GM12878 (cell line): Measurements from ENCODE around the gene PERP. TPM values are rescaled to one million over a fixed set of nuclear protein-coding genes. Genes with fewer than 3 reads are reported as not detected.
A peak's percentile ranks its signal among the peaks of the same experiment; 100 is the strongest.

ENCODE experiments used
- ATAC-seq: fragments of 200-7000 bp; cut with Tn5 transposase; 3 replicates; pipeline ENCODE4 v1.9.1; 2020; ENCODE audit warnings: mild to moderate bottlenecking, moderate library complexity
- BruUV-seq: library from RNA; stranded (reverse); fragments of 400-500 nt; replicated peaks from 2 replicates; lab custom pipeline; 2021; lab: Mats Ljungman, UMichigan
- CTCF ChIA-PET: fragments of 300-600 bp; sonication (Branson Sonifier 250); formaldehyde crosslinking; extraction: SDS; loops from one replicate; lab custom pipeline; 2021; ENCODE audit warnings: inconsistent platforms; lab: Yijun Ruan, JAX
- POLR2A ChIA-PET: fragments of 350-600 bp; formaldehyde crosslinking; extraction: SDS; loops from one replicate; lab custom pipeline; 2021; ENCODE audit warnings: inconsistent platforms; lab: Charles Lee
- RAD21 ChIA-PET: fragments of 300-600 bp; sonication (Branson Sonifier 250); formaldehyde crosslinking; loops from one replicate; lab custom pipeline; 2023; ENCODE audit warnings: antibody characterized with exemption; ENCODE audit not compliant: unreplicated experiment; lab: Charles Lee
- SMC1A ChIA-PET: fragments of 300-600 bp; sonication (Branson Sonifier 250); formaldehyde crosslinking; loops from one replicate; lab custom pipeline; 2023; ENCODE audit not compliant: unreplicated experiment, uncharacterized antibody; lab: Charles Lee
- DNase-seq: peaks from one replicate; pipeline ENCODE4 v3.0.0-alpha.2; 2011; ENCODE audit warnings: low read depth, low spot score
- FAIRE-seq: peaks from 3 replicates; lab custom pipeline; 2011; peaks lifted over from hg19 to GRCh38; lab: Jason Lieb, UNC
- H2AFZ ChIP-seq: 2 replicates; pipeline ENCODE4 v1.6.0; 2011; ENCODE audit warnings: low read depth, low read length, control low read depth; ENCODE audit not compliant: control insufficient read depth
- H3K27ac ChIP-seq: 2 replicates; pipeline ENCODE4 v1.5.1; 2011; ENCODE audit warnings: control low read depth; ENCODE audit not compliant: control insufficient read depth, insufficient read depth
- H3K27me3 ChIP-seq, 2 experiments: replicated peaks in 1 of 2; 2 replicates each; pipeline versions ENCODE4 v1.6.0 to v1.6.1; 2011; ENCODE audit warnings: low read length in 1 of 2; ENCODE audit not compliant: control insufficient read depth in 2 of 2, insufficient read depth in 2 of 2
- H3K36me3 ChIP-seq, 2 experiments: 2 replicates each; pipeline ENCODE4 v1.5.1; 2011; ENCODE audit warnings: low read length in 1 of 2; ENCODE audit not compliant: control insufficient read depth in 2 of 2, insufficient read depth in 2 of 2
- H3K4me1 ChIP-seq: 2 replicates; pipeline ENCODE4 v1.6.1; 2011; ENCODE audit warnings: mild to moderate bottlenecking, low read length, moderate library complexity, mixed read lengths; ENCODE audit not compliant: control insufficient read depth, insufficient read depth
- H3K4me2 ChIP-seq: 2 replicates; pipeline ENCODE4 v1.6.0; 2011; ENCODE audit warnings: control low read depth; ENCODE audit not compliant: control insufficient read depth, insufficient read depth
- H3K4me3 ChIP-seq: fragments of 200-600 bp; sonication (generic); 2 replicates; pipeline ENCODE4 v1.5.1; 2016
- H3K79me2 ChIP-seq: 2 replicates; pipeline ENCODE4 v1.6.0; 2011; ENCODE audit warnings: low read length; ENCODE audit not compliant: control insufficient read depth, insufficient read depth
- H3K9ac ChIP-seq: 2 replicates; pipeline ENCODE4 v1.8.0; 2011; ENCODE audit warnings: low read length, control low read depth, mixed read lengths; ENCODE audit not compliant: control insufficient read depth, insufficient read depth
- H3K9me3 ChIP-seq: replicated peaks from 3 replicates; pipeline ENCODE4 v1.5.1; 2011; ENCODE audit warnings: mild to moderate bottlenecking, low read length; ENCODE audit not compliant: control insufficient read depth, insufficient read depth
- H4K20me1 ChIP-seq: 2 replicates; pipeline ENCODE4 v1.6.0; 2011; ENCODE audit not compliant: control insufficient read depth, insufficient read depth
- ATF7 ChIP-seq: fragments of 450-650 bp; IDR thresholded peaks from 2 replicates; pipeline ENCODE4 v1.6.1; 2016; ENCODE audit warnings: low read depth, mild to moderate bottlenecking
- CTCF ChIP-seq, 3 experiments: IDR thresholded peaks in 2 of 3; conservative IDR thresholded peaks in 1 of 3; 2 replicates each; pipeline ENCODE4 v1.5.1; 2011; ENCODE audit warnings: low read depth in 3 of 3, low read length in 3 of 3, mild to moderate bottlenecking in 3 of 3, control low read depth in 2 of 3, moderate library complexity in 2 of 3, inconsistent platforms in 1 of 3, mixed read lengths in 1 of 3; ENCODE audit not compliant: control insufficient read depth in 2 of 3, insufficient read depth in 1 of 3; ENCODE audit errors: extremely low read depth in 1 of 3
- MLLT1 ChIP-seq: fragments of 450-650 bp; IDR thresholded peaks from 2 replicates; pipeline ENCODE4 v1.6.1; 2016; ENCODE audit warnings: mild to moderate bottlenecking
- MYC ChIP-seq: IDR thresholded peaks from 2 replicates; pipeline ENCODE4 v1.6.1; 2011; ENCODE audit warnings: mild to moderate bottlenecking, low read length, moderate library complexity, inconsistent platforms; ENCODE audit not compliant: insufficient read depth, insufficient replicate concordance, insufficient read length, severe bottlenecking
- RAD21 ChIP-seq: IDR thresholded peaks from 2 replicates; pipeline ENCODE4 v1.6.1; 2011; ENCODE audit warnings: mild to moderate bottlenecking, low read depth, low read length, moderate library complexity; ENCODE audit not compliant: insufficient read depth
- SKIL ChIP-seq: fragments of 450-650 bp; IDR thresholded peaks from 2 replicates; pipeline ENCODE4 v1.6.1; 2017; ENCODE audit warnings: mild to moderate bottlenecking, low read depth, inconsistent platforms; ENCODE audit not compliant: poor library complexity, severe bottlenecking
- SMC3 ChIP-seq: IDR thresholded peaks from 2 replicates; pipeline ENCODE4 v1.6.1; 2011; ENCODE audit warnings: low read length, improper control_type of control experiment, borderline replicate concordance
- YY1 ChIP-seq: IDR thresholded peaks from 2 replicates; pipeline ENCODE4 v1.6.1; 2011; ENCODE audit warnings: low read depth, mild to moderate bottlenecking, low read length
- WGBS: methylation state at CpG from one replicate; pipeline ENCODE4 v1.1.6; 2016; ENCODE audit warnings: low lambda C conversion rate; ENCODE audit not compliant: insufficient replicate concordance, insufficient coverage; ENCODE audit errors: missing lambda C conversion rate; 5-methylcytosine and 5-hydroxymethylcytosine counted together
- in situ Hi-C: fragments of 300-500 bp; cut with MboI; formaldehyde crosslinking; loops from 9 replicates; pipeline ENCODE4 v1.14.3; 2018; ENCODE audit warnings: mixed read lengths
- intact Hi-C: fragments of 100-400 bp; cut with micrococcal nuclease; formaldehyde crosslinking; loops from one replicate; pipeline ENCODE4 v1.14.2; 2022; ENCODE audit not compliant: unreplicated experiment
- polyA plus RNA-seq, 11 experiments: library from polyadenylated mRNA; depleted of rRNA in 4 of 11; unstranded in 6 of 11; stranded (reverse) in 5 of 11; fragments of >200 nt; fragmentation: Nextera tagmentation in 4 of 11; fragmentation: Illumina TruSeq in 1 of 11; extraction: Ambion mirVana in 4 of 11; extraction: Trizol in 1 of 11; gene quantifications; 1 replicate in 1 of 11; 2 replicates in 10 of 11; pipeline versions ENCODE4 v1.2.1 to v1.2.3, GENCODE V29; 2011 to 2016; ENCODE audit warnings: inconsistent platforms in 2 of 11, missing spikeins in 2 of 11, low read depth in 1 of 11
- total RNA-seq, 4 experiments: library from RNA; depleted of rRNA in 3 of 4; stranded (reverse); fragments of >200 nt in 3 of 4; fragmentation: Illumina TruSeq in 1 of 4; extraction: Trizol in 1 of 4; gene quantifications; 2 replicates each; pipeline versions ENCODE4 v1.2.1 to v1.2.3, GENCODE V29; 2013 to 2021

The PERP gene
- total and polyA plus RNA-seq, 10 of the 15 experiments (the other 5 are each of a cell fraction or from before 2014, with no cell fraction given), result 0.37 to 2.4 (median 0.75) TPM

- FAIRE-seq, result peak; percentile 97
- no peaks in the 10 kb centered on the region for H3K79me2 ChIP-seq
- intact Hi-C loops, result loop anchor here (1.0 to 5.0 kb wide), 7 partner anchors 171 to 651 kb away; partner anchors contain the start of gene HEBP2
- in situ Hi-C loops, result loop anchor here (5.0 to 10.0 kb wide), 4 partner anchors 171 to 641 kb away; no protein-coding TSS in a partner anchor
- ChIA-PET CTCF (interaction anchor here (0.6 to 8.0 kb wide), 59 partner anchors 8 to 1290 kb away, joined by 3 to 97 read pairs (median 4); partner anchors contain the start of gene HEBP2), RAD21 (interaction anchor here (0.7 to 3.0 kb wide), 24 partner anchors 8 to 653 kb away, joined by 3 to 33 read pairs (median 4); partner anchors contain the start of gene HEBP2), SMC1A (interaction anchor here (0.6 to 5.4 kb wide), 31 partner anchors 8 to 1248 kb away, joined by 3 to 46 read pairs (median 3); partner anchors contain the start of gene NHSL1), POLR2A (interaction anchor here (0.7 kb wide), 1 partner anchor 1114 kb away, joined by 4 read pairs; no protein-coding TSS in a partner anchor)
- TF ChIP-seq MYC (no peak), MLLT1 (0 out of 2 replicates have a peak, but pooled peaks have one; percentile 23), SKIL (no peak), ATF7 (peak; percentile 43; the same call in 1 of the 2 replicates), SMC3 (peak; percentile 77; the same call in 1 of the 2 replicates), RAD21 (peak; percentile 82), CTCF (IDR thresholded peaks at IDR 0.05 in 2 of 3, conservative IDR thresholded peaks at IDR 0.05 in 1 of 3; ENCODE audit: control insufficient read depth in 2 of 3, extremely low read depth in 1 of 3, insufficient read depth in 1 of 3, low read depth in 3 of 3, low read length in 3 of 3) (peak; percentile 53 to 86 (median 64); a peak in 5 of 6 replicates), YY1 (peak; percentile 74)
- 12% methylated on average over 10 of the region's 13 CpGs for WGBS
- H3K27ac ChIP-seq, result no peak overlapping the region
- ATAC-seq, result peak; percentile 97
- H4K20me1 ChIP-seq, result no peaks in the 10 kb centered on the region
- H3K4me2 ChIP-seq, result no peak overlapping the region
- no peak overlapping the region for H2AFZ ChIP-seq
- H3K9me3 ChIP-seq, result no peaks in the 10 kb centered on the region
- no peaks in the 10 kb centered on the region for H3K4me1 ChIP-seq
- BruUV-seq, result no TSS peak
- no peak overlapping the region for H3K9ac ChIP-seq
- no peaks in the 10 kb centered on the region for H3K36me3 ChIP-seq
- H3K4me3 ChIP-seq, result no peak overlapping the region
- H3K27me3 ChIP-seq, result peaks cover 0 to 2% of the 10 kb centered on the region in 2 experiments; a peak in 1 of 4 replicates
- peak; percentile 33 for DNase-seq
Measured at GRCh38 chr6:138115877-138116660, 8.8 kb upstream of the PERP start.
